K562 (cell line): ENCODE data around the gene VIPR2. TPM values are rescaled to one million over a fixed set of nuclear protein-coding genes. Genes with fewer than 3 reads are reported as not detected.

Source experiments
- ATAC-seq: fragments of 200-7000 bp; cut with Tn5 transposase; 3 replicates; pipeline ENCODE4 v1.9.1; 2020; ENCODE audit warnings: moderate library complexity
- BruUV-seq: library from RNA; stranded (reverse); fragments of 400-500 nt; replicated peaks from 2 replicates; lab custom pipeline; 2021; lab: Mats Ljungman, UMichigan
- CTCF ChIA-PET: fragments of 300-600 bp; formaldehyde crosslinking; extraction: SDS; loops from one replicate; lab custom pipeline; 2021; ENCODE audit warnings: low intra/inter-chr PET ratio; lab: Yijun Ruan, JAX
- POLR2A ChIA-PET: fragments of 300-600, 350-650 bp; sonication (Branson Sonifier 250); formaldehyde crosslinking; extraction: SDS; loops from one replicate; lab custom pipeline; 2021; ENCODE audit warnings: antibody characterized with exemption, inconsistent platforms; lab: Yijun Ruan, JAX
- DNase-seq, 4 experiments: peaks; one replicate each; pipeline versions ENCODE4 v3.0.0 to v3.0.0-alpha.2; 2011 to 2018; ENCODE audit warnings: low spot score in 3 of 4, mixed read lengths in 3 of 4; ENCODE audit errors: extremely low read depth in 1 of 4
- FAIRE-seq: peaks from 2 replicates; lab custom pipeline; 2011; peaks lifted over from hg19 to GRCh38; lab: Jason Lieb, UNC
- H2AFZ ChIP-seq: 2 replicates; pipeline ENCODE4 v1.6.0; 2011; ENCODE audit warnings: low read depth, low read length, control low read depth, inconsistent platforms
- H3K27ac ChIP-seq: fragments of 200-600 bp; 3 replicates; pipeline ENCODE4 v1.8.0; 2011; ENCODE audit warnings: low read depth, mild to moderate bottlenecking, control low read depth, inconsistent platforms, low read length, moderate library complexity, mixed read lengths; ENCODE audit errors: extremely low read depth
- H3K27me3 ChIP-seq, 2 experiments: fragments of 300-600 bp in 1 of 2; 2 replicates in 1 of 2; 3 replicates in 1 of 2; pipeline versions ENCODE4 v1.6.0 to v1.8.0; 2011; ENCODE audit warnings: inconsistent platforms in 2 of 2, low read length in 2 of 2, mild to moderate bottlenecking in 1 of 2, mixed read lengths in 1 of 2, moderate library complexity in 1 of 2; ENCODE audit not compliant: control insufficient read depth in 2 of 2, insufficient read depth in 2 of 2
- H3K36me3 ChIP-seq: fragments of 300-600 bp; 3 replicates; pipeline ENCODE4 v1.8.0; 2011; ENCODE audit warnings: mild to moderate bottlenecking, low read length, inconsistent platforms; ENCODE audit not compliant: control insufficient read depth, insufficient read depth
- H3K4me1 ChIP-seq, 2 experiments: fragments of 200-600 bp in 1 of 2; replicated peaks in 1 of 2; 2 replicates in 1 of 2; 3 replicates in 1 of 2; pipeline versions ENCODE4 v1.5.1 to v1.8.0; 2011; ENCODE audit warnings: inconsistent platforms in 2 of 2, low read length in 2 of 2, mild to moderate bottlenecking in 1 of 2, mixed read lengths in 1 of 2, moderate library complexity in 1 of 2; ENCODE audit not compliant: control insufficient read depth in 2 of 2, insufficient read depth in 2 of 2
- H3K4me2 ChIP-seq: 2 replicates; pipeline ENCODE4 v1.6.1; 2011; ENCODE audit warnings: low read length, control low read depth, inconsistent platforms, mixed read lengths; ENCODE audit not compliant: insufficient read depth
- H3K4me3 ChIP-seq: fragments of 200-600 bp; sonication (generic), shearing (Covaris generic); 2 replicates; pipeline ENCODE4 v1.5.1; 2016; ENCODE audit warnings: control low read depth, inconsistent platforms
- H3K79me2 ChIP-seq: fragments of 200-600 bp; 3 replicates; pipeline ENCODE4 v1.8.0; 2011; ENCODE audit warnings: low read length, inconsistent platforms; ENCODE audit not compliant: control insufficient read depth, insufficient read depth
- H3K9ac ChIP-seq, 2 experiments: 2 replicates each; pipeline versions ENCODE4 v1.6.0 to v1.6.1; 2011; ENCODE audit warnings: low read depth in 2 of 2, low read length in 2 of 2, control low read depth in 1 of 2, inconsistent platforms in 1 of 2, mild to moderate bottlenecking in 1 of 2, mixed read lengths in 1 of 2; ENCODE audit not compliant: insufficient read depth in 1 of 2
- H3K9me1 ChIP-seq: one replicate; pipeline ENCODE4 v1.6.0; 2011; ENCODE audit warnings: inconsistent platforms, mild to moderate bottlenecking, low read length, moderate library complexity; ENCODE audit not compliant: control insufficient read depth, insufficient read depth
- H3K9me3 ChIP-seq: replicated peaks from 2 replicates; pipeline ENCODE4 v1.5.1; 2011; ENCODE audit warnings: low read depth, low read length, inconsistent platforms; ENCODE audit not compliant: control insufficient read depth, insufficient read depth
- H4K20me1 ChIP-seq: replicated peaks from 2 replicates; pipeline ENCODE4 v1.6.1; 2011; ENCODE audit warnings: low read length, inconsistent platforms, mixed read lengths; ENCODE audit not compliant: control insufficient read depth, insufficient read depth
- BDP1 ChIP-seq: IDR thresholded peaks from 3 replicates; pipeline ENCODE4 v1.6.1; 2011; ENCODE audit not compliant: insufficient read length, insufficient read depth
- CTBP1 ChIP-seq: fragments of 450-650 bp; IDR thresholded peaks from 2 replicates; pipeline ENCODE4 v1.6.1; 2016; ENCODE audit warnings: borderline replicate concordance
- HDAC8 ChIP-seq: fragments of 450-650 bp; IDR thresholded peaks from 2 replicates; pipeline ENCODE4 v1.6.1; 2016; ENCODE audit warnings: mild to moderate bottlenecking, missing genetic modification characterization, moderate library complexity, missing compliant biosample characterization
- HMG20B ChIP-seq: fragments of 250-450 bp; sonication (Bioruptor Pico); IDR thresholded peaks from 2 replicates; pipeline ENCODE4 v1.5.0; 2021; ENCODE audit warnings: mild to moderate bottlenecking
- LCOR ChIP-seq: sonication (generic); formaldehyde crosslinking; IDR thresholded peaks from 2 replicates; pipeline ENCODE4 v1.8.0; 2022; ENCODE audit warnings: mild to moderate bottlenecking, missing genetic modification reagents
- NELFE ChIP-seq: IDR thresholded peaks from 2 replicates; pipeline ENCODE4 v1.6.1; 2011; ENCODE audit warnings: mild to moderate bottlenecking; ENCODE audit not compliant: insufficient read depth, insufficient read length
- NR3C1 ChIP-seq: sonication (generic); formaldehyde crosslinking; IDR thresholded peaks from 2 replicates; pipeline ENCODE4 v1.8.1; 2022; ENCODE audit warnings: missing genetic modification reagents
- POLR3A ChIP-seq: IDR thresholded peaks from 2 replicates; pipeline ENCODE4 v1.6.1; 2011; ENCODE audit warnings: borderline replicate concordance, mild to moderate bottlenecking, moderate library complexity; ENCODE audit not compliant: insufficient read length, insufficient read depth; ENCODE audit errors: extremely low read depth
- RBM25 ChIP-seq: fragments of 200-400 bp; formaldehyde crosslinking; IDR thresholded peaks from 2 replicates; pipeline ENCODE4 v1.6.1; 2018; ENCODE audit warnings: low read length, low read depth, moderate library complexity; ENCODE audit not compliant: severe bottlenecking
- SIRT6 ChIP-seq: IDR thresholded peaks from one replicate; pipeline ENCODE4 v1.6.1; 2012; ENCODE audit warnings: low read depth, mild to moderate bottlenecking, control low read depth, inconsistent platforms, low read length, moderate library complexity
- TEAD2 ChIP-seq: fragments of 450-650 bp; IDR thresholded peaks from 2 replicates; pipeline ENCODE4 v1.6.1; 2016; ENCODE audit warnings: missing genetic modification characterization, control low read depth, missing compliant biosample characterization
- ZNF384 ChIP-seq: IDR thresholded peaks from 2 replicates; pipeline ENCODE4 v1.6.1; 2012; ENCODE audit warnings: low read depth, low read length, improper control_type of control experiment
- ZNF512 ChIP-seq: IDR thresholded peaks from 2 replicates; pipeline ENCODE4 v1.6.1; 2016; ENCODE audit warnings: missing genetic modification characterization, missing compliant biosample characterization
- ZNF551 ChIP-seq: fragments of 250-450 bp; sonication (Bioruptor Pico); IDR thresholded peaks from 2 replicates; pipeline ENCODE4 v1.5.0; 2021; ENCODE audit warnings: mild to moderate bottlenecking, moderate library complexity
- ZNF655 ChIP-seq: fragments of 250-450 bp; sonication (Bioruptor Pico); IDR thresholded peaks from 2 replicates; pipeline ENCODE4 v1.5.0; 2021
- WGBS: fragments of 100-300 bp; shearing (Covaris generic); methylation state at CpG from one replicate; pipeline ENCODE4 v1.1.6; 2016; ENCODE audit warnings: low coverage, mixed read lengths; ENCODE audit not compliant: insufficient coverage; ENCODE audit errors: missing lambda C conversion rate; 5-methylcytosine and 5-hydroxymethylcytosine counted together
- in situ Hi-C: fragments of 300-500 bp; cut with MboI; formaldehyde crosslinking; loops from 4 replicates; pipeline ENCODE4 v1.15.0; 2018; ENCODE audit warnings: inconsistent platforms, mixed read lengths
- intact Hi-C: fragments of 100-400 bp; cut with micrococcal nuclease; formaldehyde crosslinking; loops from 2 replicates; pipeline ENCODE4 v1.14.2; 2022
- polyA plus RNA-seq, 8 experiments: library from polyadenylated mRNA; depleted of rRNA in 4 of 8; stranded (reverse) in 5 of 8; unstranded in 3 of 8; fragments of >200 nt; fragmentation: Nextera tagmentation in 2 of 8; fragmentation: Illumina TruSeq in 1 of 8; extraction: Ambion mirVana in 2 of 8; extraction: Trizol in 1 of 8; gene quantifications; 2 replicates each; pipeline versions ENCODE4 v1.2.1 to v1.2.3, GENCODE V29; 2011 to 2014; ENCODE audit warnings: inconsistent platforms in 1 of 8, missing spikeins in 1 of 8
- total RNA-seq, 7 experiments: library from RNA; depleted of rRNA in 6 of 7; stranded (reverse); fragments of >200 nt in 6 of 7; fragmentation: Illumina TruSeq in 2 of 7; extraction: Trizol in 2 of 7; gene quantifications; 2 replicates each; pipeline versions ENCODE4 v1.2.1 to v1.2.3, GENCODE V29; 2011 to 2021; ENCODE audit warnings: low replicate concordance in 1 of 7

Gene VIPR2
- total and polyA plus RNA-seq, 9 of the 15 experiments (the other 6 are each of a cell fraction or from before 2014, with no cell fraction given), result 0.04 TPM; not detected in 8

GRCh38 chr7:159154243-159154642 is 9.6 kb upstream of the VIPR2 start:
- H3K4me3 ChIP-seq, result no peak overlapping the region
- H3K9me1 ChIP-seq, result no peaks in the 10 kb centered on the region
- H3K9me3 ChIP-seq, result no peaks in the 10 kb centered on the region
- 13% methylated on average over 17 of the region's 17 CpGs for WGBS
- ChIA-PET POLR2A (interaction anchor here (1.0 kb wide), 1 partner anchor 8 kb away, joined by 4 read pairs; no protein-coding TSS in a partner anchor), CTCF (no interaction called here)
- no peak overlapping the region for H2AFZ ChIP-seq
- peaks cover 73 to 90% of the 10 kb centered on the region in 2 experiments for H3K27me3 ChIP-seq
- peaks cover 0 to 3% of the 10 kb centered on the region in 2 experiments; a peak in 1 of 5 replicates for H3K4me1 ChIP-seq
- H3K9ac ChIP-seq, result no peak overlapping the region
- no peaks in the 10 kb centered on the region for H3K79me2 ChIP-seq
- ATAC-seq, result no peak
- in situ Hi-C loops (no loop called here), intact Hi-C loops (no loop called here)
- no peak overlapping the region for H3K4me2 ChIP-seq
- TF ChIP-seq BDP1 (no peak), HDAC8 (tag) (no peak), POLR3A (no peak), ZNF551 (no peak), RBM25 (no peak), ZNF655 (no peak), SIRT6 (no peak), ZNF384 (no peak), ZNF512 (tag) (no peak), LCOR (CRISPR knock-in tag) (no peak), HMG20B (CRISPR knock-in tag) (no peak), TEAD2 (tag) (no peak), NR3C1 (CRISPR knock-in tag) (no peak), NELFE (no peak), CTBP1 (no peak)
- no TSS peak for BruUV-seq
- no peak for DNase-seq
- H3K27ac ChIP-seq, result no peak overlapping the region
- no peaks in the 10 kb centered on the region for H3K36me3 ChIP-seq
- no peaks in the 10 kb centered on the region; the same call in 1 of the 2 replicates for H4K20me1 ChIP-seq
- FAIRE-seq, result no peak
